Astrocyte (in vitro differentiated cells and primary cell): Measurements from ENCODE around the gene CHCHD6. TPM values are rescaled to one million over a fixed set of nuclear protein-coding genes. Genes with fewer than 3 reads are reported as not detected.
A peak's percentile ranks its signal among the peaks of the same experiment; 100 is the strongest.

Source experiments
- DNase-seq: peaks from one replicate; pipeline ENCODE4 v3.0.0-alpha.2; 2010; ENCODE audit warnings: low read depth
- FAIRE-seq: peaks from 2 replicates; lab custom pipeline; 2011; peaks lifted over from hg19 to GRCh38; lab: Jason Lieb, UNC
- H2AFZ ChIP-seq: 2 replicates; pipeline ENCODE4 v1.6.0; 2012; ENCODE audit warnings: low read depth, low read length, inconsistent platforms
- H3K27ac ChIP-seq: 2 replicates; pipeline ENCODE4 v1.5.1; 2011; ENCODE audit warnings: low read depth, low read length, inconsistent platforms
- H3K27me3 ChIP-seq: 2 replicates; pipeline ENCODE4 v1.6.0; 2011; ENCODE audit warnings: low read length, inconsistent platforms; ENCODE audit not compliant: insufficient read depth
- H3K36me3 ChIP-seq: 2 replicates; pipeline ENCODE4 v1.5.1; 2011; ENCODE audit warnings: low read length, inconsistent platforms; ENCODE audit not compliant: insufficient read depth
- H3K4me1 ChIP-seq: 2 replicates; pipeline ENCODE4 v1.5.1; 2011; ENCODE audit warnings: low read length, inconsistent platforms; ENCODE audit not compliant: insufficient read depth
- H3K4me2 ChIP-seq: 2 replicates; pipeline ENCODE4 v1.6.0; 2012; ENCODE audit warnings: low read length, inconsistent platforms
- H3K4me3 ChIP-seq: 2 replicates; pipeline ENCODE4 v1.5.1; 2011; ENCODE audit warnings: low read depth, mild to moderate bottlenecking, low read length, inconsistent platforms; ENCODE audit not compliant: insufficient read depth
- H3K79me2 ChIP-seq: 2 replicates; pipeline ENCODE4 v1.6.0; 2012; ENCODE audit warnings: mild to moderate bottlenecking, low read length, inconsistent platforms; ENCODE audit not compliant: insufficient read depth
- H3K9ac ChIP-seq: 2 replicates; pipeline ENCODE4 v1.6.0; 2012; ENCODE audit warnings: mild to moderate bottlenecking, low read length, inconsistent platforms
- H3K9me3 ChIP-seq: 2 replicates; pipeline ENCODE4 v1.5.1; 2012; ENCODE audit warnings: low read depth, mild to moderate bottlenecking, low read length, inconsistent platforms; ENCODE audit not compliant: insufficient read depth
- H4K20me1 ChIP-seq: 2 replicates; pipeline ENCODE4 v1.6.0; 2012; ENCODE audit warnings: low read length, inconsistent platforms; ENCODE audit not compliant: insufficient read depth
- H3K27ac Mint-ChIP-seq: one replicate; pipeline ENCODE4 v1.8.0; 2021; ENCODE audit warnings: mild to moderate bottlenecking, mixed read lengths; ENCODE audit not compliant: unreplicated experiment
- H3K27me3 Mint-ChIP-seq: one replicate; pipeline ENCODE4 v1.8.0; 2021; ENCODE audit warnings: low read depth, mixed read lengths; ENCODE audit not compliant: unreplicated experiment
- H3K36me3 Mint-ChIP-seq: one replicate; pipeline ENCODE4 v1.8.0; 2021; ENCODE audit warnings: low read depth, mixed read lengths; ENCODE audit not compliant: unreplicated experiment
- H3K4me1 Mint-ChIP-seq: one replicate; pipeline ENCODE4 v1.8.0; 2021; ENCODE audit warnings: low read depth, mixed read lengths; ENCODE audit not compliant: unreplicated experiment
- H3K4me3 Mint-ChIP-seq: one replicate; pipeline ENCODE4 v1.8.0; 2021; ENCODE audit warnings: mild to moderate bottlenecking, moderate library complexity, mixed read lengths; ENCODE audit not compliant: unreplicated experiment
- H3K9me3 Mint-ChIP-seq: one replicate; pipeline ENCODE4 v1.8.0; 2021; ENCODE audit warnings: mild to moderate bottlenecking, mixed read lengths; ENCODE audit not compliant: unreplicated experiment
- CTCF ChIP-seq: IDR thresholded peaks from 2 replicates; pipeline ENCODE4 v1.5.1; 2011; ENCODE audit warnings: low read depth, mild to moderate bottlenecking, inconsistent platforms, low read length, moderate library complexity; ENCODE audit not compliant: insufficient read depth
- EZH2 ChIP-seq: IDR thresholded peaks from 2 replicates; pipeline ENCODE4 v1.6.1; 2012; ENCODE audit warnings: mild to moderate bottlenecking, low read length, inconsistent platforms; ENCODE audit not compliant: insufficient read depth
- total RNA-seq: library from RNA; stranded (reverse); gene quantifications from 2 replicates; pipeline ENCODE4 v1.2.1, GENCODE V29; 2021

The CHCHD6 gene
- total RNA-seq, 1 donor from 2014 or later: 21.1 TPM

GRCh38 chr3:126835472-126836219 is 131.6 kb downstream of the CHCHD6 start:
- H3K4me2 ChIP-seq: peak overlapping the region; percentile 10
- H3K27ac ChIP-seq: no peak overlapping the region
- peaks cover 10% of the 10 kb centered on the region for H4K20me1 ChIP-seq
- no peak overlapping the region for H3K9ac ChIP-seq
- no peaks in the 10 kb centered on the region for H3K36me3 ChIP-seq
- H3K4me3 ChIP-seq: no peak overlapping the region
- no peak overlapping the region for H3K4me3 Mint-ChIP-seq
- peaks cover 21% of the 10 kb centered on the region for H3K4me1 Mint-ChIP-seq
- no peaks in the 10 kb centered on the region for H3K27me3 ChIP-seq
- DNase-seq (peak; percentile 59), FAIRE-seq (no peak)
- H3K27ac Mint-ChIP-seq: no peak overlapping the region
- H3K9me3 ChIP-seq: no peaks in the 10 kb centered on the region
- peaks cover 9% of the 10 kb centered on the region for H3K4me1 ChIP-seq
- TF ChIP-seq CTCF (no peak), EZH2 (no peak)
- no peaks in the 10 kb centered on the region for H3K9me3 Mint-ChIP-seq
- H3K27me3 Mint-ChIP-seq: no peaks in the 10 kb centered on the region
- peaks cover 7% of the 10 kb centered on the region for H3K36me3 Mint-ChIP-seq
- no peaks in the 10 kb centered on the region for H3K79me2 ChIP-seq
- no peak overlapping the region for H2AFZ ChIP-seq

DNA sequence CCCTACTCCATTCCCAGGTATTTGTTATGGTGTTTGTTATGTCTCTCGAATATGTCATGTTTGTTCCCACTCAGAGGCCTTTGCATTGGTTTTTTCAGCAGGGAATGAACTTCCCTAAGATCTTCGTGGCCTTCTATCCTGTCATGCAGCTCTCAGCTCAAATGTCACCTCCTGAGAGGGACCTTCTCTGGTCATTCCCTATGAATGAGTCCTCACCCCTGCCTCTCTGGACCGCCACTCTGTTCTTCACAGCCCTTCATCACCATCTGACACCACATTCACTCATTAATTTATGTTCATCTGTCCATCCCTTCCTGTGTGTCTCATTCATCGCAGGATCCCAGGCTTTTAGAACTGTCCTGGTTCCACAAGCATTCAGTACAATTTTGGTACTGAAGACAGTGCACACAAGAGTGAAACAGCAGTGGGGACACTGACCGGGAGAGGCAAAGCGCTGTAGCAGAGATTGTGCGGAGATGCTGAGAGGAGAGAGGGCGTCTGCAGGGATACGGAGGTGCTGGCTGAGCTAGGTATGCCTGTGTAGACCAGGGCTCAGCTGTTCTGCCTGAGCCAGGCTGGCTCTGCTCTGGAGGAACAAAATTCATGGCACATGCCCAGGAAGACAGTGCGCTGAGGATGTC is 132.3 kb downstream of the CHCHD6 start:
- H3K4me1 ChIP-seq: peaks cover 9% of the 10 kb centered on the region
- Mint-ChIP-seq H3K9me3 (no peaks in the 10 kb centered on the region), H3K27me3 (no peaks in the 10 kb centered on the region), H3K4me1 (peaks cover 21% of the 10 kb centered on the region), H3K4me3 (no peak overlapping the region), H3K27ac (no peak overlapping the region), H3K36me3 (peaks cover 7% of the 10 kb centered on the region)
- H3K79me2 ChIP-seq: no peaks in the 10 kb centered on the region
- no peak overlapping the region for H2AFZ ChIP-seq
- DNase-seq (no peak), FAIRE-seq (no peak)
- no peak overlapping the region for H3K4me2 ChIP-seq
- H3K27ac ChIP-seq: no peak overlapping the region
- no peak for TF ChIP-seq CTCF
- no peak for TF ChIP-seq EZH2
- no peaks in the 10 kb centered on the region for H3K36me3 ChIP-seq
- H3K9me3 ChIP-seq: no peaks in the 10 kb centered on the region
- peaks cover 10% of the 10 kb centered on the region for H4K20me1 ChIP-seq
- no peak overlapping the region for H3K4me3 ChIP-seq
- H3K9ac ChIP-seq: no peak overlapping the region
- no peaks in the 10 kb centered on the region for H3K27me3 ChIP-seq

DNA sequence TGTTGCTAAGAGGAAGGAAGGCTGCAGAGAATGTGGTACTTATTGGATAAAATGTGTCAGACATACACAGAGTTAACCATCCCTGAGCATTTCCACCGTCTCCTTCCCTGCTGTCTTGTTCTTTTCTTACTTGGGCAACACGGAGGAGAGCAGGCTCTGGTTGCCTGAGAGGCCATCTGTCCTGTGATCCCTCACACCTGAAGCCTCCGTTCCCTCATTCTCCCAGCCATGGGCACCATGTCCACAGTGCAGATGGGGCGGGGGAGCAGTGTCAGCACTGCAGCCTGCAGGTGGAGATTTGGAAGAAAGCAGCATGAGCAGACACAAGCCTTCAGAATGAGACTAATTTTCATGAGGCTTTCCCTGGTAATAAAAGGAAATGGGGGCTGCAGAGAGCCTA is 133.7 kb downstream of the CHCHD6 start:
- H3K9me3 Mint-ChIP-seq: no peaks in the 10 kb centered on the region
- Histone ChIP-seq H3K4me1 (peaks cover 9% of the 10 kb centered on the region), H2AFZ (no peak overlapping the region), H3K4me2 (no peak overlapping the region), H3K36me3 (no peaks in the 10 kb centered on the region), H3K4me3 (no peak overlapping the region), H3K9ac (no peak overlapping the region), H3K27me3 (no peaks in the 10 kb centered on the region), H3K27ac (no peak overlapping the region), H4K20me1 (peaks cover 10% of the 10 kb centered on the region), H3K9me3 (no peaks in the 10 kb centered on the region), H3K79me2 (no peaks in the 10 kb centered on the region)
- H3K36me3 Mint-ChIP-seq: peaks cover 7% of the 10 kb centered on the region
- no peak overlapping the region for H3K27ac Mint-ChIP-seq
- H3K4me3 Mint-ChIP-seq: no peak overlapping the region
- FAIRE-seq (no peak), DNase-seq (no peak)
- no peak for TF ChIP-seq EZH2
- TF ChIP-seq CTCF: no peak
- H3K4me1 Mint-ChIP-seq: peaks cover 21% of the 10 kb centered on the region
- H3K27me3 Mint-ChIP-seq: no peaks in the 10 kb centered on the region
